GM12878 (cell line): ENCODE results near the gene AK4. TPM values are rescaled to one million over a fixed set of nuclear protein-coding genes. Genes with fewer than 3 reads are reported as not detected.

Source experiments
- ATAC-seq: fragments of 200-7000 bp; cut with Tn5 transposase; 3 replicates; pipeline ENCODE4 v1.9.1; 2020; ENCODE audit warnings: mild to moderate bottlenecking, moderate library complexity
- BruUV-seq: library from RNA; stranded (reverse); fragments of 400-500 nt; replicated peaks from 2 replicates; lab custom pipeline; 2021; lab: Mats Ljungman, UMichigan
- CTCF ChIA-PET: fragments of 300-600 bp; sonication (Branson Sonifier 250); formaldehyde crosslinking; extraction: SDS; loops from one replicate; lab custom pipeline; 2021; ENCODE audit warnings: inconsistent platforms; lab: Yijun Ruan, JAX
- POLR2A ChIA-PET: fragments of 350-600 bp; formaldehyde crosslinking; extraction: SDS; loops from one replicate; lab custom pipeline; 2021; ENCODE audit warnings: inconsistent platforms; lab: Charles Lee
- RAD21 ChIA-PET: fragments of 300-600 bp; sonication (Branson Sonifier 250); formaldehyde crosslinking; loops from one replicate; lab custom pipeline; 2023; ENCODE audit warnings: antibody characterized with exemption; ENCODE audit not compliant: unreplicated experiment; lab: Charles Lee
- SMC1A ChIA-PET: fragments of 300-600 bp; sonication (Branson Sonifier 250); formaldehyde crosslinking; loops from one replicate; lab custom pipeline; 2023; ENCODE audit not compliant: unreplicated experiment, uncharacterized antibody; lab: Charles Lee
- DNase-seq: peaks from one replicate; pipeline ENCODE4 v3.0.0-alpha.2; 2011; ENCODE audit warnings: low read depth, low spot score
- FAIRE-seq: peaks from 3 replicates; lab custom pipeline; 2011; peaks lifted over from hg19 to GRCh38; lab: Jason Lieb, UNC
- H2AFZ ChIP-seq: 2 replicates; pipeline ENCODE4 v1.6.0; 2011; ENCODE audit warnings: low read depth, low read length, control low read depth; ENCODE audit not compliant: control insufficient read depth
- H3K27ac ChIP-seq: 2 replicates; pipeline ENCODE4 v1.5.1; 2011; ENCODE audit warnings: control low read depth; ENCODE audit not compliant: control insufficient read depth, insufficient read depth
- H3K27me3 ChIP-seq, 2 experiments: replicated peaks in 1 of 2; 2 replicates each; pipeline versions ENCODE4 v1.6.0 to v1.6.1; 2011; ENCODE audit warnings: low read length in 1 of 2; ENCODE audit not compliant: control insufficient read depth in 2 of 2, insufficient read depth in 2 of 2
- H3K36me3 ChIP-seq, 2 experiments: 2 replicates each; pipeline ENCODE4 v1.5.1; 2011; ENCODE audit warnings: low read length in 1 of 2; ENCODE audit not compliant: control insufficient read depth in 2 of 2, insufficient read depth in 2 of 2
- H3K4me1 ChIP-seq: 2 replicates; pipeline ENCODE4 v1.6.1; 2011; ENCODE audit warnings: mild to moderate bottlenecking, low read length, moderate library complexity, mixed read lengths; ENCODE audit not compliant: control insufficient read depth, insufficient read depth
- H3K4me2 ChIP-seq: 2 replicates; pipeline ENCODE4 v1.6.0; 2011; ENCODE audit warnings: control low read depth; ENCODE audit not compliant: control insufficient read depth, insufficient read depth
- H3K4me3 ChIP-seq: fragments of 200-600 bp; sonication (generic); 2 replicates; pipeline ENCODE4 v1.5.1; 2016
- H3K79me2 ChIP-seq: 2 replicates; pipeline ENCODE4 v1.6.0; 2011; ENCODE audit warnings: low read length; ENCODE audit not compliant: control insufficient read depth, insufficient read depth
- H3K9ac ChIP-seq: 2 replicates; pipeline ENCODE4 v1.8.0; 2011; ENCODE audit warnings: low read length, control low read depth, mixed read lengths; ENCODE audit not compliant: control insufficient read depth, insufficient read depth
- H3K9me3 ChIP-seq: replicated peaks from 3 replicates; pipeline ENCODE4 v1.5.1; 2011; ENCODE audit warnings: mild to moderate bottlenecking, low read length; ENCODE audit not compliant: control insufficient read depth, insufficient read depth
- H4K20me1 ChIP-seq: 2 replicates; pipeline ENCODE4 v1.6.0; 2011; ENCODE audit not compliant: control insufficient read depth, insufficient read depth
- BHLHE40 ChIP-seq, 2 experiments: fragments of 450-650 bp in 1 of 2; IDR thresholded peaks; 2 replicates each; pipeline ENCODE4 v1.6.1; 2011 to 2017; ENCODE audit warnings: low read depth in 2 of 2, borderline replicate concordance in 1 of 2, improper control_type of control experiment in 1 of 2, low read length in 1 of 2, mild to moderate bottlenecking in 1 of 2
- CREB1 ChIP-seq: IDR thresholded peaks from 2 replicates; pipeline ENCODE4 v1.6.1; 2012; ENCODE audit warnings: low read depth, mild to moderate bottlenecking, inconsistent platforms
- E4F1 ChIP-seq: fragments of 450-650 bp; IDR thresholded peaks from 2 replicates; pipeline ENCODE4 v1.6.1; 2018; ENCODE audit warnings: borderline replicate concordance, mild to moderate bottlenecking; ENCODE audit not compliant: partially characterized antibody
- JUND ChIP-seq: IDR thresholded peaks from 2 replicates; pipeline ENCODE4 v1.6.1; 2012; ENCODE audit warnings: low read depth, mild to moderate bottlenecking, low read length, improper control_type of control experiment, moderate library complexity
- KAT2A ChIP-seq: conservative IDR thresholded peaks from 2 replicates; pipeline ENCODE4 v1.6.1; 2011; ENCODE audit warnings: low read depth, low read length; ENCODE audit not compliant: control insufficient read depth
- MEF2B ChIP-seq: fragments of 450-650 bp; IDR thresholded peaks from 2 replicates; pipeline ENCODE4 v1.6.1; 2018; ENCODE audit warnings: mild to moderate bottlenecking, moderate library complexity; ENCODE audit not compliant: partially characterized antibody, poor library complexity, severe bottlenecking
- NBN ChIP-seq: fragments of 450-650 bp; IDR thresholded peaks from 2 replicates; pipeline ENCODE4 v1.6.1; 2016
- NFYB ChIP-seq: IDR thresholded peaks from 2 replicates; pipeline ENCODE4 v1.6.1; 2011; ENCODE audit warnings: low read depth, mild to moderate bottlenecking, low read length, improper control_type of control experiment, moderate library complexity; ENCODE audit not compliant: insufficient read depth
- NKRF ChIP-seq: fragments of 450-650 bp; conservative IDR thresholded peaks from 2 replicates; pipeline ENCODE4 v1.6.1; 2017; ENCODE audit warnings: mild to moderate bottlenecking, moderate library complexity
- NR2F1 ChIP-seq: fragments of 450-650 bp; conservative IDR thresholded peaks from 2 replicates; pipeline ENCODE4 v1.6.1; 2017; ENCODE audit warnings: mild to moderate bottlenecking
- POLR2AphosphoS2 ChIP-seq: IDR thresholded peaks from 2 replicates; pipeline ENCODE4 v1.6.1; 2011; ENCODE audit warnings: low read depth, mild to moderate bottlenecking, low read length, improper control_type of control experiment, moderate library complexity
- SREBF1 ChIP-seq: IDR thresholded peaks from 2 replicates; pipeline ENCODE4 v1.6.1; 2012; ENCODE audit warnings: mild to moderate bottlenecking, low read length
- SREBF2 ChIP-seq: IDR thresholded peaks from 2 replicates; pipeline ENCODE4 v1.6.1; 2012; ENCODE audit warnings: mild to moderate bottlenecking, low read length
- TCF7 ChIP-seq: IDR thresholded peaks from 2 replicates; pipeline ENCODE4 v1.6.1; 2014; ENCODE audit warnings: antibody characterized with exemption, borderline replicate concordance
- ZNF217 ChIP-seq: fragments of 450-650 bp; IDR thresholded peaks from 2 replicates; pipeline ENCODE4 v1.6.1; 2017; ENCODE audit warnings: antibody characterized with exemption, mild to moderate bottlenecking
- WGBS: methylation state at CpG from one replicate; pipeline ENCODE4 v1.1.6; 2016; ENCODE audit warnings: low lambda C conversion rate; ENCODE audit not compliant: insufficient replicate concordance, insufficient coverage; ENCODE audit errors: missing lambda C conversion rate; 5-methylcytosine and 5-hydroxymethylcytosine counted together
- in situ Hi-C: fragments of 300-500 bp; cut with MboI; formaldehyde crosslinking; loops from 9 replicates; pipeline ENCODE4 v1.14.3; 2018; ENCODE audit warnings: mixed read lengths
- intact Hi-C: fragments of 100-400 bp; cut with micrococcal nuclease; formaldehyde crosslinking; loops from one replicate; pipeline ENCODE4 v1.14.2; 2022; ENCODE audit not compliant: unreplicated experiment
- polyA plus RNA-seq, 11 experiments: library from polyadenylated mRNA; depleted of rRNA in 4 of 11; unstranded in 6 of 11; stranded (reverse) in 5 of 11; fragments of >200 nt; fragmentation: Nextera tagmentation in 4 of 11; fragmentation: Illumina TruSeq in 1 of 11; extraction: Ambion mirVana in 4 of 11; extraction: Trizol in 1 of 11; gene quantifications; 1 replicate in 1 of 11; 2 replicates in 10 of 11; pipeline versions ENCODE4 v1.2.1 to v1.2.3, GENCODE V29; 2011 to 2016; ENCODE audit warnings: inconsistent platforms in 2 of 11, missing spikeins in 2 of 11, low read depth in 1 of 11
- total RNA-seq, 4 experiments: library from RNA; depleted of rRNA in 3 of 4; stranded (reverse); fragments of >200 nt in 3 of 4; fragmentation: Illumina TruSeq in 1 of 4; extraction: Trizol in 1 of 4; gene quantifications; 2 replicates each; pipeline versions ENCODE4 v1.2.1 to v1.2.3, GENCODE V29; 2013 to 2021
- TF ChIP-seq, protein P1 (sequence below): IDR thresholded peaks from 2 replicates; pipeline ENCODE4 v1.6.1; 2012; ENCODE audit warnings: low read length, inconsistent platforms

The AK4 gene
- total and polyA plus RNA-seq, 10 of the 15 experiments (the other 5 are each of a cell fraction or from before 2014, with no cell fraction given) = 23.9 to 161 (median 49.0) TPM

DNA sequence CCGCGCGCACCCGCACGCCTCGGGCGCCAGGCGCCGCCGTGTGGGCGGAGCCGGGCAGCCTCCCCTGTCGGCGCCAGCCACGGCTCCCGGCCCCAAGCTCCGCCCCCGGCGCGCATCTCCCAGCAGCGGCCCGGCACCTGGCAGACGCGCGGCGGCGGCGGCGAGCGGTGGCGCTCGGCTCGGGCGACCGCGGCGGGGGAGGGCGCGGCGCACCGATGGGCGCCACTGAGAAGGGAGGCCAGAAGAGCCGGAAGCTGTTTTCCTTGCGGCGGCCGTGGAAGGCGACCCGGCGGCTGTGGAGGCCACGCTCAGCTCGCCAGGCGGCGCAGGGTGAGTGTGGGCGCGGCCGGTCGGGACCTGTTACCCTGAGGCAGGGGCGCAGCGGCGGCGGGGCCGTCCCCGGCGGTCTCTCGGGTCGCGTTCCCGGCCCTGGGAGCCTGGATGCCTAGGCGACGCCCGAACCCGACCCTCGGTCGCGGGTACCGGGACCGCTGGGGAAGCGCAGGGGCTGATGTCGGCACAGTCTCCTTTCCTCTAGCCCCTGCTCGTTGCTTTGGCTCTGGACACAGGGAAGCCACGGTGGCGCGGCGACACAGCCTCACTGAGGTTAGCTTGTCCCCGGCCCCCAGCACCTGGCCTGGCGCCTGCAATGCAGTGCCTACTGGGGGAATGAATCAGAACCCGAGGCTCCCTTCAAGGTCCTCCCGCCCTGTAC is 106.5 kb downstream of the AK4 start:
- WGBS = under 1% methylated on average over 59 of the region's 88 CpGs
- POLR2A ChIA-PET = interaction anchor here (1.1 kb wide), 1 partner anchor 87 kb away, joined by 3 read pairs; no protein-coding TSS in a partner anchor
- H3K27me3 ChIP-seq = peaks cover 5 to 6% of the 10 kb centered on the region in 2 experiments; a peak in 3 of 4 replicates
- no peaks in the 10 kb centered on the region; the same call in 1 of the 2 replicates for H3K4me1 ChIP-seq
- peak overlapping the region; percentile 9 for H3K9ac ChIP-seq
- no peak for DNase-seq
- CTCF ChIA-PET = interaction anchor here (0.6 to 1.2 kb wide), 2 partner anchors 23 to 192 kb away, joined by 4 to 5 read pairs; no protein-coding TSS in a partner anchor
- peak overlapping the region; percentile 97 for H3K4me2 ChIP-seq
- SMC1A ChIA-PET = interaction anchor here (1.2 kb wide), 1 partner anchor 19 kb away, joined by 4 read pairs; no protein-coding TSS in a partner anchor
- peak overlapping the region; percentile 90 for H2AFZ ChIP-seq
- peak overlapping the region; percentile 72 for H3K4me3 ChIP-seq
- in situ Hi-C loops (no loop called here), intact Hi-C loops (no loop called here)
- RAD21 ChIA-PET = interaction anchor here (1.1 to 1.2 kb wide), 3 partner anchors 46 to 436 kb away, joined by 3 read pairs; no protein-coding TSS in a partner anchor
- H3K9me3 ChIP-seq = no peaks in the 10 kb centered on the region
- H3K79me2 ChIP-seq = no peaks in the 10 kb centered on the region
- H3K27ac ChIP-seq = no peak overlapping the region
- peak; percentile 99 for ATAC-seq
- no peaks in the 10 kb centered on the region for H3K36me3 ChIP-seq
- no TSS peak for BruUV-seq
- no peaks in the 10 kb centered on the region for H4K20me1 ChIP-seq
- FAIRE-seq = no peak
- TF ChIP-seq POLR2AphosphoS2 (no peak), NBN (no peak), BHLHE40 (IDR thresholded peaks at IDR 0.05; ENCODE audit: borderline replicate concordance in 1 of 2, low read depth in 2 of 2, low read length in 1 of 2) (peak; percentile 6 to 65; a peak in 2 of 4 replicates), MEF2B (no peak), TCF7 (no peak), NR2F1 (peak; percentile 49; the same call in 1 of the 2 replicates), SREBF1 (no peak), NKRF (peak; percentile 45; the same call in 1 of the 2 replicates), SREBF2 (no peak), JUND (no peak), ZNF217 (0 out of 2 replicates have a peak, but pooled peaks have one; percentile 38), KAT2A (no peak), E4F1 (no peak), CREB1 (no peak), NFYB (no peak)
- TF ChIP-seq, protein P1, sequence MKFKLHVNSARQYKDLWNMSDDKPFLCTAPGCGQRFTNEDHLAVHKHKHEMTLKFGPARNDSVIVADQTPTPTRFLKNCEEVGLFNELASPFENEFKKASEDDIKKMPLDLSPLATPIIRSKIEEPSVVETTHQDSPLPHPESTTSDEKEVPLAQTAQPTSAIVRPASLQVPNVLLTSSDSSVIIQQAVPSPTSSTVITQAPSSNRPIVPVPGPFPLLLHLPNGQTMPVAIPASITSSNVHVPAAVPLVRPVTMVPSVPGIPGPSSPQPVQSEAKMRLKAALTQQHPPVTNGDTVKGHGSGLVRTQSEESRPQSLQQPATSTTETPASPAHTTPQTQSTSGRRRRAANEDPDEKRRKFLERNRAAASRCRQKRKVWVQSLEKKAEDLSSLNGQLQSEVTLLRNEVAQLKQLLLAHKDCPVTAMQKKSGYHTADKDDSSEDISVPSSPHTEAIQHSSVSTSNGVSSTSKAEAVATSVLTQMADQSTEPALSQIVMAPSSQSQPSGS = no peak
